OCI-LY7 (cell line): ENCODE data around the gene KCNQ2.

ENCODE experiments used
- EZH2phosphoT487 ChIP-seq: fragments of 200-600 bp; sonication (generic); IDR thresholded peaks from 2 replicates; pipeline ENCODE4 v1.6.1; 2018; ENCODE audit warnings: low read depth, borderline replicate concordance, mild to moderate bottlenecking, mixed run types, antibody characterized with exemption, low read length, moderate library complexity, mixed read lengths
- TF ChIP-seq, protein P1 (sequence below): fragments of 200-600 bp; sonication (generic); conservative IDR thresholded peaks from 2 replicates; pipeline ENCODE4 v1.5.1; 2014; ENCODE audit warnings: mild to moderate bottlenecking, antibody characterized with exemption, low read length, moderate library complexity, mixed read lengths

DNA sequence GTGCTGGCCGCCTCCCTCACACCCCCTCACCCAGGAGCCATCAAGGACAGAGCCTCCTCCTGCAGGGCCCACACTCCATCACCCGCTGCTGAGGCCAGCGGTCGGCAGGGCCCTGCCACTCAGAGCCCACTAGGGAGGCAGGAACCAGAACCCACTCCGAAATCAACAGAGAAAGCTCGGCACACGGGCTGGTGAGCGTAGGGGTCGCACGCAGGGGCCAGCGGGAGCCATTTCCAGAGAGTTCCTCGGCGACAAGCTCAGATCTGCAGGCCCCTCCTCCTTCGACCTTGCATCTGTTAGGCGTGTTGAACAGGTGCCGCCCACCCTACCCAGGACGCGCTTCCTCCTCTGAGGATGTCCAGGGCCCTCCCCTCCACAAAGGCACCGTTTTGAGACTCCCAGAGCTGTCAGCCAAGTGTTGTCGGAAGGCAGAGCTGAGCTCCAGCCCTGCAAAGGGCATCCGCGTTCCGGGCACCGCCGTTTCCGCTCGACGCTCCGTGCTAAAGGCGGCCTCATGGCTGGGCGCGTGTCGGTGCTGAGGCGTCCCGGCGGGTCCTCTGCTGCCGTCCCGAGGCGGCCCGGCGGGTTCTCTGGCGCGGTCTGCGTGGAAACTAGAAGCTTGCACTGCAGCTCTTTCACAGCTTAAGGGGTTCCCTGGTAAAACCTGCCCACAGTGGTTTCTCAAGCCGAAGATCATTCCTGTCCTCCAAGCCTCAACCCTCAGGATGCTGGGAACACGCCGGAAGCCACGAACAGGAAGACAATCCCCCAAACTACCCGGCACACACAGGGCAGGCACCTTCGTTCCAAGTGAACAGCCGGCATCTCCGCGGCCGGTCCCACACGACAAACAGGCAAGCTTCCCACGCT, 6.8 kb downstream of the KCNQ2 start:
- TF ChIP-seq, protein P1, sequence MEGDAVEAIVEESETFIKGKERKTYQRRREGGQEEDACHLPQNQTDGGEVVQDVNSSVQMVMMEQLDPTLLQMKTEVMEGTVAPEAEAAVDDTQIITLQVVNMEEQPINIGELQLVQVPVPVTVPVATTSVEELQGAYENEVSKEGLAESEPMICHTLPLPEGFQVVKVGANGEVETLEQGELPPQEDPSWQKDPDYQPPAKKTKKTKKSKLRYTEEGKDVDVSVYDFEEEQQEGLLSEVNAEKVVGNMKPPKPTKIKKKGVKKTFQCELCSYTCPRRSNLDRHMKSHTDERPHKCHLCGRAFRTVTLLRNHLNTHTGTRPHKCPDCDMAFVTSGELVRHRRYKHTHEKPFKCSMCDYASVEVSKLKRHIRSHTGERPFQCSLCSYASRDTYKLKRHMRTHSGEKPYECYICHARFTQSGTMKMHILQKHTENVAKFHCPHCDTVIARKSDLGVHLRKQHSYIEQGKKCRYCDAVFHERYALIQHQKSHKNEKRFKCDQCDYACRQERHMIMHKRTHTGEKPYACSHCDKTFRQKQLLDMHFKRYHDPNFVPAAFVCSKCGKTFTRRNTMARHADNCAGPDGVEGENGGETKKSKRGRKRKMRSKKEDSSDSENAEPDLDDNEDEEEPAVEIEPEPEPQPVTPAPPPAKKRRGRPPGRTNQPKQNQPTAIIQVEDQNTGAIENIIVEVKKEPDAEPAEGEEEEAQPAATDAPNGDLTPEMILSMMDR: no peak
- TF ChIP-seq EZH2phosphoT487: no peak
